Measurements from ENCODE around the gene SLC44A3.

The SLC44A3 gene

DNA sequence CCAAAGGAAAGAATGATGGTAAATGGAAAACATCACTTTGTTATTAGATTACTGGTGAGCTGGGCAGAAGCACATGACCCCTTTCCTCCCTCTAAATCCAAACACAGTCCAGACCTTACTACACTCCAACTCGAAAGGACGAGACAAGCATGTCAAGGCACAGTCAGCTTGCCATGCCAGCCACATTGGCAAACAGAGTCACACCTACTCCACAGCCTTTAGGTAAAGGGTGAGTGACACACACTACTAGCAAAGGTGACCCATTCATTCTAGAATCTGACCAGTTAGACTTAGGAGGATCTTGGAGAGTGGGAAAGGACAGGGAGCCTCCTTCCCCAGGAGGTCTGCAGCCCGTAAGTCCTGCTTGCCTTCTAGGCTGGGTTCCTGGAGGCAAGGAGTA lies 3.0 kb downstream of the SLC44A3 start:
- no peaks in the 10 kb centered on the region for H3K27me3 ChIP-seq (ENCODE audit: insufficient read depth, low read length, poor library complexity, severe bottlenecking)
- no peak overlapping the region for H3K9ac ChIP-seq (ENCODE audit: low read depth, low read length, poor library complexity, severe bottlenecking)
- H4K20me1 ChIP-seq (ENCODE audit: insufficient read depth, low read length, poor library complexity, severe bottlenecking): no peaks in the 10 kb centered on the region
- TF ChIP-seq EZH2phosphoT487 (IDR thresholded peaks at IDR 0.05; ENCODE audit: borderline replicate concordance): no peak
- TF ChIP-seq, protein P1, sequence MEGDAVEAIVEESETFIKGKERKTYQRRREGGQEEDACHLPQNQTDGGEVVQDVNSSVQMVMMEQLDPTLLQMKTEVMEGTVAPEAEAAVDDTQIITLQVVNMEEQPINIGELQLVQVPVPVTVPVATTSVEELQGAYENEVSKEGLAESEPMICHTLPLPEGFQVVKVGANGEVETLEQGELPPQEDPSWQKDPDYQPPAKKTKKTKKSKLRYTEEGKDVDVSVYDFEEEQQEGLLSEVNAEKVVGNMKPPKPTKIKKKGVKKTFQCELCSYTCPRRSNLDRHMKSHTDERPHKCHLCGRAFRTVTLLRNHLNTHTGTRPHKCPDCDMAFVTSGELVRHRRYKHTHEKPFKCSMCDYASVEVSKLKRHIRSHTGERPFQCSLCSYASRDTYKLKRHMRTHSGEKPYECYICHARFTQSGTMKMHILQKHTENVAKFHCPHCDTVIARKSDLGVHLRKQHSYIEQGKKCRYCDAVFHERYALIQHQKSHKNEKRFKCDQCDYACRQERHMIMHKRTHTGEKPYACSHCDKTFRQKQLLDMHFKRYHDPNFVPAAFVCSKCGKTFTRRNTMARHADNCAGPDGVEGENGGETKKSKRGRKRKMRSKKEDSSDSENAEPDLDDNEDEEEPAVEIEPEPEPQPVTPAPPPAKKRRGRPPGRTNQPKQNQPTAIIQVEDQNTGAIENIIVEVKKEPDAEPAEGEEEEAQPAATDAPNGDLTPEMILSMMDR (conservative IDR thresholded peaks at IDR 0.05; ENCODE audit: low read length): no peak
- H3K36me3 ChIP-seq (ENCODE audit: insufficient read depth, low read length): no peaks in the 10 kb centered on the region
- no peak overlapping the region for H3K4me2 ChIP-seq (ENCODE audit: low read depth, low read length, poor library complexity, severe bottlenecking)
- H3F3A ChIP-seq (ENCODE audit: low read depth): no peaks in the 10 kb centered on the region
- H3K4me3 ChIP-seq (ENCODE audit: low read length, poor library complexity, severe bottlenecking): no peak overlapping the region
- no peak overlapping the region for H2AFZ ChIP-seq (ENCODE audit: low read length)
- peaks cover 31% of the 10 kb centered on the region for H3K4me1 ChIP-seq (ENCODE audit: insufficient read depth, low read length, poor library complexity, severe bottlenecking)
- peaks cover 11% of the 10 kb centered on the region for H3K79me2 ChIP-seq (ENCODE audit: insufficient read depth, low read length)
- no peaks in the 10 kb centered on the region for H3K9me3 ChIP-seq (ENCODE audit: insufficient read depth, low read depth, low read length)
- no peaks in the 10 kb centered on the region for H3K9me2 ChIP-seq (replicated peaks; ENCODE audit: low read depth, low read length)

DNA sequence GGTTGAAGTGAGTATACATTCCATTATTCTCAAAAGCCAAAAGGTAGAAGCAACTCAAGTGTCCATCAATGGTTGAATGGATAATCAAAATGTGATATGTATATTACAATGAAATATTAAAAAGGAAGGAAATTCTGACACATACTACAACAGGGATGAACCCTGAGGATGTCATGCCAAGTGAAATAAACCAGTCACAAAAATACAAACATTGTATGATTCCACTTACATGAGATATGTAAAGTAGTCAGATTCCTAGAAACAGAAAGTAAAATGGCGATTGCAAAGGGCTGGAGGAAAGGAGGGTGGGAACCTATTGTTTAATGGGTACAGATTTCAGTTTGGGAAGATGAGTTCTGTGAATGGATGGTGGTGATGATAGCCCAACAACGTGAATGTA lies 5.8 kb downstream of the SLC44A3 start:
- Histone ChIP-seq H3K4me1 (ENCODE audit: insufficient read depth, low read length, poor library complexity, severe bottlenecking) (peaks cover 10% of the 10 kb centered on the region), H4K20me1 (ENCODE audit: insufficient read depth, low read length, poor library complexity, severe bottlenecking) (no peaks in the 10 kb centered on the region), H3F3A (ENCODE audit: low read depth) (no peaks in the 10 kb centered on the region), H3K9me3 (ENCODE audit: insufficient read depth, low read depth, low read length) (no peaks in the 10 kb centered on the region), H3K27me3 (ENCODE audit: insufficient read depth, low read length, poor library complexity, severe bottlenecking) (no peaks in the 10 kb centered on the region), H3K9me2 (replicated peaks; ENCODE audit: low read depth, low read length) (no peaks in the 10 kb centered on the region), H3K79me2 (ENCODE audit: insufficient read depth, low read length) (no peaks in the 10 kb centered on the region), H3K4me2 (ENCODE audit: low read depth, low read length, poor library complexity, severe bottlenecking) (no peak overlapping the region), H3K36me3 (ENCODE audit: insufficient read depth, low read length) (no peaks in the 10 kb centered on the region), H3K9ac (ENCODE audit: low read depth, low read length, poor library complexity, severe bottlenecking) (no peak overlapping the region), H2AFZ (ENCODE audit: low read length) (no peak overlapping the region), H3K4me3 (ENCODE audit: low read length, poor library complexity, severe bottlenecking) (no peak overlapping the region)
- TF ChIP-seq, protein P1 (conservative IDR thresholded peaks at IDR 0.05; ENCODE audit: low read length): no peak
- TF ChIP-seq EZH2phosphoT487 (IDR thresholded peaks at IDR 0.05; ENCODE audit: borderline replicate concordance): no peak

DNA sequence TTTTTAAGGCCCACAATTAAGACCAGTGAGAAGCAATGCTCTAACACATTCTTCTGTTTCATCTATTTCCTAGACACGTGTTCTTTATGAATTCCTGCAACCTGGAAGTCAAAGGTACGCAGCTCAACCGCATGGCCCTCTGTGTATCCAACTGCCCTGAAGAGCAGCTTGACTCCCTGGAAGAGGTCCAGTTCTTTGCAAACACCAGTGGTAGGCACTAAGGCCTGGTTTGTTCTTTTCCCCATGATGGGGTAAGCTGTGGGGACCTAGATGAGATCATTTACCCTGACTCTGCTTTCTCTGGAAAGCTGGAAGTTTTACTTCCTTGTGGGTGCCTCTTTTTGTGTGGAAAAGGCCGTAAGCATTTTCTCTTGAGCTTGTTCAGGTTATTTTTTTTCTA lies 7.3 kb downstream of the SLC44A3 start:
- H3K27me3 ChIP-seq (ENCODE audit: insufficient read depth, low read length, poor library complexity, severe bottlenecking): no peaks in the 10 kb centered on the region

More for the DNA sequence above, 7.3 kb downstream of the SLC44A3 start:
- Histone ChIP-seq H3F3A (ENCODE audit: low read depth) (no peaks in the 10 kb centered on the region), H3K9me2 (replicated peaks; ENCODE audit: low read depth, low read length) (no peaks in the 10 kb centered on the region), H3K4me1 (ENCODE audit: insufficient read depth, low read length, poor library complexity, severe bottlenecking) (no peaks in the 10 kb centered on the region), H4K20me1 (ENCODE audit: insufficient read depth, low read length, poor library complexity, severe bottlenecking) (no peaks in the 10 kb centered on the region), H3K4me2 (ENCODE audit: low read depth, low read length, poor library complexity, severe bottlenecking) (no peak overlapping the region), H2AFZ (ENCODE audit: low read length) (no peak overlapping the region), H3K9ac (ENCODE audit: low read depth, low read length, poor library complexity, severe bottlenecking) (no peak overlapping the region), H3K9me3 (ENCODE audit: insufficient read depth, low read depth, low read length) (no peaks in the 10 kb centered on the region), H3K79me2 (ENCODE audit: insufficient read depth, low read length) (no peaks in the 10 kb centered on the region), H3K4me3 (ENCODE audit: low read length, poor library complexity, severe bottlenecking) (no peak overlapping the region), H3K36me3 (ENCODE audit: insufficient read depth, low read length) (no peaks in the 10 kb centered on the region)
- no peak for TF ChIP-seq EZH2phosphoT487 (IDR thresholded peaks at IDR 0.05; ENCODE audit: borderline replicate concordance)
- TF ChIP-seq, protein P1 (conservative IDR thresholded peaks at IDR 0.05; ENCODE audit: low read length): no peak

Measured in Loucy (cell line).